Panc1 (cell line): ENCODE measurements around the gene TIMP3.

ENCODE experiments used
- TF ChIP-seq, protein P1 (sequence below): fragments of 450-650 bp; IDR thresholded peaks from 2 replicates; pipeline ENCODE4 v1.5.1; 2017; ENCODE audit warnings: mild to moderate bottlenecking
- TF ChIP-seq, protein P2 (sequence below), 2 experiments: IDR thresholded peaks; 2 replicates each; pipeline ENCODE4 v1.6.1; 2011 to 2012; ENCODE audit warnings: low read depth in 2 of 2, control low read depth in 1 of 2, low read length in 1 of 2, mild to moderate bottlenecking in 1 of 2, moderate library complexity in 1 of 2; ENCODE audit not compliant: insufficient read depth in 1 of 2

DNA sequence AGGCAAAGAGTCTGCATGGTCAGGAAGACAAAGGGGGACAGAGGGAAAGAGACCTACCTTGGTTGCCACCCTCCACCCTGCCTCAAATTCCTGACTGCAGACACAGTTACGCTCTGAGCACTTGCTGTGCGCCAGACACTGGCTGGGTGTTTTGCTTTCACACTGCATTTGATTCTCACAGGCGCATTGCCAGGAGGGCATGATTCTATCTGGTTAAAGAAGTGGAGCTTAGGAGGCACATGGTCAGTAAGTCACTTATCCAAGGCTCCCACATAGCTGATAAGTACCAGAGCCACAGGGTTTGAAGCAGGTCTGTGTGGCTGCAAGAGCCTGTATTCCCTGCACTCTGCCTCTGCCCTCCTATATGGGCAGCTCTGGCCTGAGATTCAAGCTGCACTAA is 103.9 kb downstream of the TIMP3 start:
- TF ChIP-seq, protein P1, sequence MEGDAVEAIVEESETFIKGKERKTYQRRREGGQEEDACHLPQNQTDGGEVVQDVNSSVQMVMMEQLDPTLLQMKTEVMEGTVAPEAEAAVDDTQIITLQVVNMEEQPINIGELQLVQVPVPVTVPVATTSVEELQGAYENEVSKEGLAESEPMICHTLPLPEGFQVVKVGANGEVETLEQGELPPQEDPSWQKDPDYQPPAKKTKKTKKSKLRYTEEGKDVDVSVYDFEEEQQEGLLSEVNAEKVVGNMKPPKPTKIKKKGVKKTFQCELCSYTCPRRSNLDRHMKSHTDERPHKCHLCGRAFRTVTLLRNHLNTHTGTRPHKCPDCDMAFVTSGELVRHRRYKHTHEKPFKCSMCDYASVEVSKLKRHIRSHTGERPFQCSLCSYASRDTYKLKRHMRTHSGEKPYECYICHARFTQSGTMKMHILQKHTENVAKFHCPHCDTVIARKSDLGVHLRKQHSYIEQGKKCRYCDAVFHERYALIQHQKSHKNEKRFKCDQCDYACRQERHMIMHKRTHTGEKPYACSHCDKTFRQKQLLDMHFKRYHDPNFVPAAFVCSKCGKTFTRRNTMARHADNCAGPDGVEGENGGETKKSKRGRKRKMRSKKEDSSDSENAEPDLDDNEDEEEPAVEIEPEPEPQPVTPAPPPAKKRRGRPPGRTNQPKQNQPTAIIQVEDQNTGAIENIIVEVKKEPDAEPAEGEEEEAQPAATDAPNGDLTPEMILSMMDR = no peak
- TF ChIP-seq, protein P2, sequence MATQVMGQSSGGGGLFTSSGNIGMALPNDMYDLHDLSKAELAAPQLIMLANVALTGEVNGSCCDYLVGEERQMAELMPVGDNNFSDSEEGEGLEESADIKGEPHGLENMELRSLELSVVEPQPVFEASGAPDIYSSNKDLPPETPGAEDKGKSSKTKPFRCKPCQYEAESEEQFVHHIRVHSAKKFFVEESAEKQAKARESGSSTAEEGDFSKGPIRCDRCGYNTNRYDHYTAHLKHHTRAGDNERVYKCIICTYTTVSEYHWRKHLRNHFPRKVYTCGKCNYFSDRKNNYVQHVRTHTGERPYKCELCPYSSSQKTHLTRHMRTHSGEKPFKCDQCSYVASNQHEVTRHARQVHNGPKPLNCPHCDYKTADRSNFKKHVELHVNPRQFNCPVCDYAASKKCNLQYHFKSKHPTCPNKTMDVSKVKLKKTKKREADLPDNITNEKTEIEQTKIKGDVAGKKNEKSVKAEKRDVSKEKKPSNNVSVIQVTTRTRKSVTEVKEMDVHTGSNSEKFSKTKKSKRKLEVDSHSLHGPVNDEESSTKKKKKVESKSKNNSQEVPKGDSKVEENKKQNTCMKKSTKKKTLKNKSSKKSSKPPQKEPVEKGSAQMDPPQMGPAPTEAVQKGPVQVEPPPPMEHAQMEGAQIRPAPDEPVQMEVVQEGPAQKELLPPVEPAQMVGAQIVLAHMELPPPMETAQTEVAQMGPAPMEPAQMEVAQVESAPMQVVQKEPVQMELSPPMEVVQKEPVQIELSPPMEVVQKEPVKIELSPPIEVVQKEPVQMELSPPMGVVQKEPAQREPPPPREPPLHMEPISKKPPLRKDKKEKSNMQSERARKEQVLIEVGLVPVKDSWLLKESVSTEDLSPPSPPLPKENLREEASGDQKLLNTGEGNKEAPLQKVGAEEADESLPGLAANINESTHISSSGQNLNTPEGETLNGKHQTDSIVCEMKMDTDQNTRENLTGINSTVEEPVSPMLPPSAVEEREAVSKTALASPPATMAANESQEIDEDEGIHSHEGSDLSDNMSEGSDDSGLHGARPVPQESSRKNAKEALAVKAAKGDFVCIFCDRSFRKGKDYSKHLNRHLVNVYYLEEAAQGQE (IDR thresholded peaks at IDR 0.05; ENCODE audit: insufficient read depth in 1 of 2, low read depth in 2 of 2, low read length in 1 of 2) = no peak
